CD4-positive, alpha-beta T cell treated with Interleukin-21 for 1 hour (primary cell): Measurements from ENCODE around the gene OR5B21.

Experiments
- DNase-seq: peaks from one replicate; pipeline ENCODE4 v3.0.0-alpha.2; 2020

OR5B21 gene

DNA sequence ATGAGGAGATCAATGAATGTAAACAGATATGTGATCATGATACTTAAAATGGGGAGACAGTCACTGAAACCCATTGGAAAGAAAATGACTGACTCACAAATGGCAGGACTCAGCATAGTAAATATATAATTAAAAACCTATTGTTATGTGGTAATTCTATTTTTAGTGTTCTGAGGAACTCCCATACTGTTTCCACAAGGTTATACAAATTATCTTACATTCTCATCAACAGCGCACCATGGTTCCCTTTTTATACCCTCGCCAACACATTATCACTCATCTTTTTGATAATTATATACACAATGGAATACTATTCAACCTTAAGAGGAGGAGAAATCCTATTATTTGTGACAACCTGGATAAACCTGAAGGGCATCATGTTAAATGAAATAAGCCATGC is 17.1 kb downstream of the OR5B21 start:
- DNase-seq, result no peak

DNA sequence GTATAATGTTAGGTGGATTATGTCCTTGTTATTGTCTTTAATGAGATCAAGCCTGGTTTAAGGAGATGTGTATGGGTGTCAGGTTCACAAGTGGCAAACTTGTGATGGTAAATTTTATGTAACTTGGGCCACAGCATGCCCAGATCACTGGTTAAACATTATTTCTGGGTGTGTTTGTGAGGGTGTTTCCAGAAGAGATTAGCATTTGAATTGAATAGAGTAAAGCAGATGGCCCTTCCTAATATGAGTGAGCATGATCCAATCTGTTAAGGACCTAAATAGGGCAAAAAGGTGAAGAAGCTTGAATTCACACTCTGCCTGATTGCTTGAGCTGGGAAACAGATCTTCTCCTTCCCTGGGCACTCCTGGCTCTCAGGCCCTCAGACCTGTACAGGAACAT is 20.7 kb downstream of the OR5B21 start:
- DNase-seq, result no peak

DNA sequence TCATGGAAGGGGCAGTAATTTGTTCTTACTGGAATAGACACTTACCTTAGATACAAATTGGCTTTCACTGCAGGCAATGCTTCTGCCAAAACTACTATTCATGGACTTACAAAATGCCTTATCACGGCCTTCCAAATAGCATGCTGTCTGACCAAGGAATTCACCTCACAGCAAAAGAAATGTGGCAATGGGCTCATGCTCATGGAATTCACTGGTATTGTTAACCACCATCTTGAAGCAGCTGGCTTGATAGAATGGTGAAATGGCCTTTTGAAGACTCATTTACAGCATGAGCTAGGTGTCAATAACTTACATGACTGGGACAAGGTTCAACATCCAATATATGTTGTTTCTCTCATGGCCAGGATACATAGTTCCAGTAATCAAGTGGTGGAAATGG is 21.9 kb downstream of the OR5B21 start:
- no peak for DNase-seq

DNA sequence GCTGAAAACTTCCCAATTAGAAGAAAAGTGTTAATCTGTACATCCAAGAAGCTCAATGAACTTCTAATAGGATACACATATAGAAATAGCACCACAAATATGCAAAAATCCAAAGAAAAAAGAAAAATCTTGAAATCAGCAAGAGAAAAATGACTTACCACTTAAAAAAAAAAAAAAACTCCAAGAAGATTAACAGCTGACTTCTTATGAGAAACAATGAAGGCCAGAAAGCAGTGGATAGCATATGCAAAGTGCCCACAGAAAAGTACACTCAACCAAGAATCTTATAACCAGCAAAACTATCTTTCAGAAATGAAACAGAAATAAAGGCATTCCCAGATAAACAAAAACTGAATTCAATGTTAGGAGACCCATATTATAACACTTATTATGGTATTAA is 36.0 kb downstream of the OR5B21 start:
- DNase-seq, result no peak

DNA sequence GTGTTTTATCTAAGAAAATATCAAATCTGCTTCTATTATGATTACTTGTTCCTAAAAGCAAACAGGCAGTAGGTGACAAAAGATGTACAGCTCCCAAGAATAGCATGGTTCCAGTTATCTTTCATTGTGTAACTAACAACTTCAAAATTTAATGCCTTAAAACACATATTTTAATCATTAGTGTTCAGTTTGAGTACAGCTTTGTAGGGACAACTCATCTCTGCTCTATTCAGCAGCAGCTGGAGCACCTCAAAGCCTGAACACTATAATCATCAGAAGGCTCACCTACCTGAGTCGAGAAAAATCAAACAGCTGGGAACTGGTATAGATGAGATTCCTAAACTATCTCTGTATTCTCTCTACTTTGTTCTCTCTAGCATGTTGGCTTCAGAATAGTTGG is 41.6 kb downstream of the OR5B21 start:
- DNase-seq, result no peak

DNA sequence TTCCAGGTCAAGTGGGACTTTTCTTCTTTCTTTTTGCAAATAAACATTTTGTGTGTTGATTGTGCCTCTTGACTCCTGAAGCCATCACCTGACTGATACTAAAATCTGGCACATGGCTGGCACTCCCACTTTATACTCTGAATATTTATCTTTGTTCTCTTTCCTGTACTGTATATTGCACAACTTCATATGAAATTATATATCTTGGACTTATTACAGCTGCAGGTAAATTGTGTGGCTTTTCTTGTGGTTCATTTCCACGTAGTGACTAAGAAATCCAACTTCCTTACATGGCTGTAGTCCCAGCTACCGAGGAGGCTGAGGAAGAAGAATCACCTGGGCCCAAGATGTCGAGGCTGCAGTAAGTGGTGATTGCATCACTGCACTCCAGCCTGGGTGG is 42.2 kb downstream of the OR5B21 start:
- DNase-seq, result no peak
